Measurements from ENCODE around the gene UBE2L3. TPM values are rescaled to one million over a fixed set of nuclear protein-coding genes. Genes with fewer than 3 reads are reported as not detected.

The UBE2L3 gene
- total RNA-seq, 1 donor from 2014 or later: 39.8 TPM

GRCh38 chr22:21632931-21633330 lies 65.4 kb downstream of the UBE2L3 start:
- Mint-ChIP-seq H3K27ac (no peak overlapping the region), H3K4me3 (no peak overlapping the region), H3K36me3 (ENCODE audit: low read depth) (peaks cover 9% of the 10 kb centered on the region), H3K9me3 (no peaks in the 10 kb centered on the region), H3K27me3 (no peaks in the 10 kb centered on the region), H3K4me1 (peaks cover 22% of the 10 kb centered on the region)
- ChIA-PET CTCF (interaction anchor here (4.3 kb wide), 1 partner anchor 9 kb away, joined by 65 read pairs; the partner anchor contains the start of gene SDF2L1), POLR2A (interaction anchor here (7.4 kb wide), 1 partner anchor 9 kb away, joined by 110 read pairs; the partner anchor contains the start of gene SDF2L1)
- DNase-seq (no peak), ATAC-seq (ENCODE audit: low read depth) (no peak)
- intact Hi-C loops (cut with micrococcal nuclease): no loop called here
- TF ChIP-seq CTCF (IDR thresholded peaks at IDR 0.05): no peak

GRCh38 chr22:21633481-21633880 lies 66.0 kb downstream of the UBE2L3 start:
- no peak for ATAC-seq (ENCODE audit: low read depth)
- H3K4me1 Mint-ChIP-seq: peaks cover 18% of the 10 kb centered on the region
- CTCF ChIA-PET: no interaction called here
- peaks cover 4% of the 10 kb centered on the region for H3K36me3 Mint-ChIP-seq (ENCODE audit: low read depth)
- H3K27ac Mint-ChIP-seq: no peak overlapping the region
- no peaks in the 10 kb centered on the region for H3K27me3 Mint-ChIP-seq
- H3K9me3 Mint-ChIP-seq: no peaks in the 10 kb centered on the region
- intact Hi-C loops (cut with micrococcal nuclease): no loop called here
- POLR2A ChIA-PET: interaction anchor here (7.4 kb wide), 1 partner anchor 9 kb away, joined by 110 read pairs; the partner anchor contains the start of gene SDF2L1
- no peak overlapping the region for H3K4me3 Mint-ChIP-seq
- no peak for DNase-seq
- no peak for TF ChIP-seq CTCF (IDR thresholded peaks at IDR 0.05)

- TF ChIP-seq CTCF (IDR thresholded peaks at IDR 0.05): no peak
- Mint-ChIP-seq H3K4me3 (no peak overlapping the region), H3K9me3 (no peaks in the 10 kb centered on the region), H3K4me1 (peaks cover 17% of the 10 kb centered on the region), H3K36me3 (ENCODE audit: low read depth) (peaks cover 4% of the 10 kb centered on the region), H3K27ac (no peak overlapping the region), H3K27me3 (no peaks in the 10 kb centered on the region)
- ATAC-seq (ENCODE audit: low read depth) (no peak), DNase-seq (no peak)
- intact Hi-C loops (cut with micrococcal nuclease): no loop called here
- ChIA-PET CTCF (interaction anchor here (2.8 kb wide), 1 partner anchor 13 kb away, joined by 8 read pairs; no protein-coding TSS in a partner anchor), POLR2A (interaction anchor here (7.4 kb wide), 1 partner anchor 8 kb away, joined by 110 read pairs; the partner anchor contains the start of gene SDF2L1)
Observed at GRCh38 chr22:21634081-21634480, 66.6 kb downstream of the UBE2L3 start.

- Mint-ChIP-seq H3K36me3 (ENCODE audit: low read depth) (no peaks in the 10 kb centered on the region), H3K27ac (no peak overlapping the region), H3K4me3 (no peak overlapping the region), H3K9me3 (no peaks in the 10 kb centered on the region), H3K27me3 (no peaks in the 10 kb centered on the region), H3K4me1 (peaks cover 14% of the 10 kb centered on the region)
- ATAC-seq (ENCODE audit: low read depth) (no peak), DNase-seq (no peak)
- no peak for TF ChIP-seq CTCF (IDR thresholded peaks at IDR 0.05)
- intact Hi-C loops (cut with micrococcal nuclease): no loop called here
- POLR2A ChIA-PET: no interaction called here
- CTCF ChIA-PET: interaction anchor here (2.8 kb wide), 1 partner anchor 12 kb away, joined by 8 read pairs; no protein-coding TSS in a partner anchor
Observed at GRCh38 chr22:21634844-21635243, 67.3 kb downstream of the UBE2L3 start.

- POLR2A ChIA-PET: no interaction called here
- Mint-ChIP-seq H3K4me1 (peaks cover 8% of the 10 kb centered on the region), H3K27me3 (no peaks in the 10 kb centered on the region), H3K27ac (no peak overlapping the region), H3K4me3 (no peak overlapping the region), H3K36me3 (ENCODE audit: low read depth) (no peaks in the 10 kb centered on the region), H3K9me3 (no peaks in the 10 kb centered on the region)
- ATAC-seq (ENCODE audit: low read depth) (no peak), DNase-seq (no peak)
- CTCF ChIA-PET: interaction anchor here (2.8 kb wide), 1 partner anchor 11 kb away, joined by 8 read pairs; no protein-coding TSS in a partner anchor
- intact Hi-C loops (cut with micrococcal nuclease): no loop called here
- TF ChIP-seq CTCF (IDR thresholded peaks at IDR 0.05): no peak
Observed at GRCh38 chr22:21635771-21636510, 68.4 kb downstream of the UBE2L3 start.

Measured in activated B cell treated with CpG ODN at 0.5 μM for 24 hours (primary cell).